DOHH2 (cell line): ENCODE data around the gene MYO18B.

ENCODE experiments used
- H3F3A ChIP-seq: fragments of 200-600 bp; sonication (generic), shearing (Covaris generic); 2 replicates; pipeline ENCODE4 v1.6.0; 2016; ENCODE audit warnings: antibody characterized with exemption, mild to moderate bottlenecking; ENCODE audit not compliant: control insufficient read depth, insufficient read depth
- H3K27ac ChIP-seq: fragments of 200-600 bp; sonication (generic); 2 replicates; pipeline ENCODE4 v1.5.1; 2014; ENCODE audit warnings: low read depth, mild to moderate bottlenecking, low read length, moderate library complexity
- H3K27me3 ChIP-seq: fragments of 200-600 bp; sonication (generic); 2 replicates; pipeline ENCODE4 v1.6.1; 2014; ENCODE audit warnings: mild to moderate bottlenecking, low read length, mixed read lengths; ENCODE audit not compliant: control insufficient read depth
- H3K36me3 ChIP-seq: fragments of 200-600 bp; sonication (generic); 2 replicates; pipeline ENCODE4 v1.6.1; 2014; ENCODE audit warnings: mild to moderate bottlenecking, low read length, moderate library complexity, mixed read lengths; ENCODE audit not compliant: control insufficient read depth
- H3K4me1 ChIP-seq: fragments of 200-600 bp; sonication (generic); 2 replicates; pipeline ENCODE4 v1.6.1; 2014; ENCODE audit warnings: mild to moderate bottlenecking, low read length, mixed read lengths; ENCODE audit not compliant: control insufficient read depth
- H3K4me2 ChIP-seq: fragments of 200-600 bp; sonication (generic); 2 replicates; pipeline ENCODE4 v1.6.0; 2014; ENCODE audit warnings: mild to moderate bottlenecking, low read length, moderate library complexity
- H3K4me3 ChIP-seq: fragments of 200-600 bp; sonication (generic); 2 replicates; pipeline ENCODE4 v1.5.1; 2014; ENCODE audit warnings: mild to moderate bottlenecking, low read length, mixed read lengths
- H3K79me2 ChIP-seq: fragments of 200-600 bp; sonication (generic); 2 replicates; pipeline ENCODE4 v1.6.1; 2014; ENCODE audit warnings: mild to moderate bottlenecking, low read length, mixed read lengths; ENCODE audit not compliant: control insufficient read depth
- H3K9me2 ChIP-seq: fragments of 200-600 bp; sonication (generic); replicated peaks from 2 replicates; pipeline ENCODE4 v1.6.1; 2014; ENCODE audit warnings: mild to moderate bottlenecking, low read length, mixed read lengths; ENCODE audit not compliant: control insufficient read depth
- H3K9me3 ChIP-seq: fragments of 200-600 bp; sonication (generic); 2 replicates; pipeline ENCODE4 v1.6.1; 2014; ENCODE audit warnings: antibody characterized with exemption, low read length, mixed read lengths; ENCODE audit not compliant: control insufficient read depth, insufficient read depth
- H4K20me1 ChIP-seq: fragments of 200-600 bp; sonication (generic); 2 replicates; pipeline ENCODE4 v1.6.0; 2014; ENCODE audit warnings: low read depth, mild to moderate bottlenecking, antibody characterized with exemption, low read length, moderate library complexity; ENCODE audit not compliant: control insufficient read depth, insufficient read depth
- EZH2phosphoT487 ChIP-seq: fragments of 200-600 bp; sonication (generic); IDR thresholded peaks from 2 replicates; pipeline ENCODE4 v1.6.1; 2017; ENCODE audit warnings: borderline replicate concordance, mild to moderate bottlenecking, antibody characterized with exemption, low read length, moderate library complexity, mixed read lengths
- TF ChIP-seq, protein P1 (sequence below): fragments of 200-600 bp; sonication (generic); IDR thresholded peaks from one replicate; pipeline ENCODE4 v1.5.1; 2014; ENCODE audit warnings: antibody characterized with exemption, mild to moderate bottlenecking, low read depth, low read length; ENCODE audit not compliant: poor library complexity, severe bottlenecking

MYO18B gene

GRCh38 chr22:25844601-25845000 lies 102.6 kb downstream of the MYO18B start:
- Histone ChIP-seq H3K4me1 (no peaks in the 10 kb centered on the region), H3F3A (no peaks in the 10 kb centered on the region), H3K4me3 (no peak overlapping the region), H3K27me3 (no peaks in the 10 kb centered on the region), H3K27ac (no peak overlapping the region), H3K36me3 (no peaks in the 10 kb centered on the region), H3K9me3 (no peaks in the 10 kb centered on the region), H4K20me1 (no peaks in the 10 kb centered on the region), H3K79me2 (no peaks in the 10 kb centered on the region), H3K4me2 (no peak overlapping the region), H3K9me2 (no peaks in the 10 kb centered on the region)
- TF ChIP-seq, protein P1, sequence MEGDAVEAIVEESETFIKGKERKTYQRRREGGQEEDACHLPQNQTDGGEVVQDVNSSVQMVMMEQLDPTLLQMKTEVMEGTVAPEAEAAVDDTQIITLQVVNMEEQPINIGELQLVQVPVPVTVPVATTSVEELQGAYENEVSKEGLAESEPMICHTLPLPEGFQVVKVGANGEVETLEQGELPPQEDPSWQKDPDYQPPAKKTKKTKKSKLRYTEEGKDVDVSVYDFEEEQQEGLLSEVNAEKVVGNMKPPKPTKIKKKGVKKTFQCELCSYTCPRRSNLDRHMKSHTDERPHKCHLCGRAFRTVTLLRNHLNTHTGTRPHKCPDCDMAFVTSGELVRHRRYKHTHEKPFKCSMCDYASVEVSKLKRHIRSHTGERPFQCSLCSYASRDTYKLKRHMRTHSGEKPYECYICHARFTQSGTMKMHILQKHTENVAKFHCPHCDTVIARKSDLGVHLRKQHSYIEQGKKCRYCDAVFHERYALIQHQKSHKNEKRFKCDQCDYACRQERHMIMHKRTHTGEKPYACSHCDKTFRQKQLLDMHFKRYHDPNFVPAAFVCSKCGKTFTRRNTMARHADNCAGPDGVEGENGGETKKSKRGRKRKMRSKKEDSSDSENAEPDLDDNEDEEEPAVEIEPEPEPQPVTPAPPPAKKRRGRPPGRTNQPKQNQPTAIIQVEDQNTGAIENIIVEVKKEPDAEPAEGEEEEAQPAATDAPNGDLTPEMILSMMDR = no peak
- no peak for TF ChIP-seq EZH2phosphoT487

DNA sequence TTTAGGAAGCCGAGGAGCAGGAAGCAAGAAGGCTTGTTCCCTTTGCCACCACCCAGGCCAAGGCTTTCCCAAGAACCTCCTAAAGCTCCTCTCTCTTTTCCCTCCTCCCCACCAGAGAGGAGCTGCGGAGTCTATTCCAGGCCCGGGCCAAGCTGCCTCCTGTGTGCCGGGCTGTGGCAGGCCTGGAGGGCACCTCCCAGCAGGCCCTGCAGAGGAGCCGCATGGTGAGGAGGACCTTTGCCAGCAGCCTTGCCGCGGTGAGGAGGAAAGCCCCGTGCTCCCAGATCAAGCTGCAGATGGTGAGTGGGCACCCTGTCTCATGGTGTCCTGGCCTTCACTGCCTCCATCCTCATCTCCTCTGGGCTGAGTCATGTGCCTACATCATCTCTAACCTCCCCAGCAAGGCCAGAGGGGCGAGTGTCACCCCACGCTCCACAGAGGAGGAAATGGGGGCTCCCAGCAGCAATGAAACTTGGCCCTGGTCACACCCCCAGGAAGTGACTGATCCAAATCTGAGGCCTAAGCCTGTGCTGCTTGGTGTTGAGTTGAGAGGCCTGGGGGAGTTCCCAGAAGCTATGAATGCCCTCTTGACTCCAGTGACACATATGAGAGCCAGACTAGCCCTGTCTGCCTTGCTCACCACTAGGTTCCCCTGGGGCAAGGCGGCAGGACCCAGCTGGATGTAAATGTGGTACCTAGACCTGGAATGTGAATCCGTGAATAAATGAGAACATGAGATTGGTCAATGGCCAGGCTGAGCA lies 104.2 kb downstream of the MYO18B start:
- H3K9me2 ChIP-seq = no peaks in the 10 kb centered on the region
- no peaks in the 10 kb centered on the region for H3K9me3 ChIP-seq
- no peak overlapping the region for H3K27ac ChIP-seq
- H3K79me2 ChIP-seq = no peaks in the 10 kb centered on the region
- no peaks in the 10 kb centered on the region for H3K4me1 ChIP-seq
- no peaks in the 10 kb centered on the region for H4K20me1 ChIP-seq
- no peak overlapping the region for H3K4me2 ChIP-seq
- H3K36me3 ChIP-seq = no peaks in the 10 kb centered on the region
- no peak for TF ChIP-seq EZH2phosphoT487
- TF ChIP-seq, protein P1 = no peak
- no peak overlapping the region for H3K4me3 ChIP-seq
- no peaks in the 10 kb centered on the region for H3F3A ChIP-seq
- H3K27me3 ChIP-seq = no peaks in the 10 kb centered on the region

- TF ChIP-seq, protein P1 = no peak
- TF ChIP-seq EZH2phosphoT487 = no peak
- no peaks in the 10 kb centered on the region for H3K9me3 ChIP-seq
- no peak overlapping the region for H3K27ac ChIP-seq
- no peaks in the 10 kb centered on the region for H3K36me3 ChIP-seq
- H3K4me1 ChIP-seq = no peaks in the 10 kb centered on the region
- no peaks in the 10 kb centered on the region for H3F3A ChIP-seq
- no peak overlapping the region for H3K4me3 ChIP-seq
- no peaks in the 10 kb centered on the region for H3K9me2 ChIP-seq
- no peak overlapping the region for H3K4me2 ChIP-seq
- H3K27me3 ChIP-seq = no peaks in the 10 kb centered on the region; the same call in 1 of the 2 replicates
- no peaks in the 10 kb centered on the region for H3K79me2 ChIP-seq
- no peaks in the 10 kb centered on the region for H4K20me1 ChIP-seq
These were observed 105.5 kb downstream of the MYO18B start for GRCh38 chr22:25847451-25847850.
